GM18517 (cell line): ENCODE results near the gene LRP1.

Experiments used
- ATAC-seq: cut with Tn5 transposase; IDR thresholded peaks from one replicate; pipeline ENCODE4 v1.9.1; 2021; ENCODE audit warnings: mild to moderate bottlenecking, moderate library complexity; ENCODE audit not compliant: unreplicated experiment

Gene LRP1

DNA sequence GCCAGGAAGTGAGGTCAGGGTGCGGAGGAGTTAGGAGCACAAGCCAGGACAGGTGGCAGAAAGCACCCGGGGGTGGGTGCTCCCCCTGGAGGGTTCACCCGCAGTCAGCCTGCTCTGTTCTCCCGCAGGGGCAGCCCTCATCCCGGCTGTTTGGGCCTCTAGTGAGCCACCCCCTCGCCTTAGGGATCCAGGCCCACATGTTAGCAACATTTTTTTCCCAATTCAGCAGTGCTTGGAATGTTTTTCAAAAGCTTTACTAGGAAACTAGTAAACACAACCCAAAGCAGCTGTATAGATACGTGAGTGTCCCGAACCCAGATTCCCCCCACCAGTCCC, 59.8 kb downstream of the LRP1 start:
- no peak for ATAC-seq

DNA sequence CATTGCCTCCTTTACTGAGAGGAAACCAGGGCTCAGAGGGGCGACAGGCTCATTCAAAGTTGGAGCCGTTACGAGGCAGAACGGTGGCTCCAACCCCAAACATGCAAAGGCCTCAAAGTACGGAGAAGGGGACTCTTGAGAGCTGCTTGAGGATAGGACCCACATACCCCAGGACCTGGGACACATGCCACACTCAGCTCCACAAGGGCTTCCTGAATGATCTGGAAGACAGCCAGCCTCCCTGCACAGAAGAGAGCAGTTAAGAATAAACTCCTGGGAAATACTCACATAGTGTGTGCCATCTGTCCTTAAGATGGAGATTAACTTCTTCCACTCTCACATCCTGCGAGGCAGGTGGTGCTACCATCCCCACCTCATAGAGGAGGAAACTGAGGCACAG, 61.8 kb downstream of the LRP1 start:
- ATAC-seq = no peak

DNA sequence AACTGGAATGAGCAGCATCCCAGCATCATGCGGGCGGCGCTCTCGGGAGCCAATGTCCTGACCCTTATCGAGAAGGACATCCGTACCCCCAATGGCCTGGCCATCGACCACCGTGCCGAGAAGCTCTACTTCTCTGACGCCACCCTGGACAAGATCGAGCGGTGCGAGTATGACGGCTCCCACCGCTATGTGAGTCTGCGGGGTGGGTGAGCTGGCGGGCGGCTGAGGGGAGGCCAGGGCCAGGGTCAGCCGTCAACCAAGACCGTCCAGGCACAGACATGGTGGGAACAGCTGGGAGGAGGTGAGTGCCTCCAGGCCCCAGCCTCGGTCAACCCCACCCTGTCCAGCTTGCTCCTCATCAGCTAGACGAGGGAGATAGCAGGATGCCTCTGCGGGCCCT, 62.5 kb downstream of the LRP1 start:
- no peak for ATAC-seq

DNA sequence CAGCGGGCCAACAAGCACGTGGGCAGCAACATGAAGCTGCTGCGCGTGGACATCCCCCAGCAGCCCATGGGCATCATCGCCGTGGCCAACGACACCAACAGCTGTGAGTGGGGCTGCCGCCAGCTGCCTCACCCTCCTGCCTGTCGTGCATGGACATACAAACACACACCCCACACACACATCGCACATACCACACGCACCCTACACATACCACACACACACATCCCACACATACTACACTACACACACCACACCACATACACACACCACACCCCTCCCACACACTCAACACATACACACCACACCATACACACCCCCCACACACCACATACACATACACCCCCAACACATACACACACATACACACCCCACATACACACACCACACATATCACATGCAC, 63.1 kb downstream of the LRP1 start:
- ATAC-seq = no peak

DNA sequence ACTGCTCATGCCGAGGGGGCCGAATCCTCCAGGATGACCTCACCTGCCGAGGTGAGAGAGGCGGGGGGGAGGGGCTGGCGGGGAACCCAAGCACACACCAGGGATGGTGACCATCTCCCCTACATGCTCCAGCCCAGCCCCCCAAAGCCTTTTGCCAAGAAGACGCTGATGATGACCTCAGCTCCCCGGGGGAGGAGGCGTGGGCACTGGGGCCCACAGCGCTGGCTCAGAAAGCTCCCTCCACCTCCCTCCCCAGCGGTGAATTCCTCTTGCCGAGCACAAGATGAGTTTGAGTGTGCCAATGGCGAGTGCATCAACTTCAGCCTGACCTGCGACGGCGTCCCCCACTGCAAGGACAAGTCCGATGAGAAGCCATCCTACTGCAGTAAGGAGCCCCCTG, 64.6 kb downstream of the LRP1 start:
- no peak for ATAC-seq

DNA sequence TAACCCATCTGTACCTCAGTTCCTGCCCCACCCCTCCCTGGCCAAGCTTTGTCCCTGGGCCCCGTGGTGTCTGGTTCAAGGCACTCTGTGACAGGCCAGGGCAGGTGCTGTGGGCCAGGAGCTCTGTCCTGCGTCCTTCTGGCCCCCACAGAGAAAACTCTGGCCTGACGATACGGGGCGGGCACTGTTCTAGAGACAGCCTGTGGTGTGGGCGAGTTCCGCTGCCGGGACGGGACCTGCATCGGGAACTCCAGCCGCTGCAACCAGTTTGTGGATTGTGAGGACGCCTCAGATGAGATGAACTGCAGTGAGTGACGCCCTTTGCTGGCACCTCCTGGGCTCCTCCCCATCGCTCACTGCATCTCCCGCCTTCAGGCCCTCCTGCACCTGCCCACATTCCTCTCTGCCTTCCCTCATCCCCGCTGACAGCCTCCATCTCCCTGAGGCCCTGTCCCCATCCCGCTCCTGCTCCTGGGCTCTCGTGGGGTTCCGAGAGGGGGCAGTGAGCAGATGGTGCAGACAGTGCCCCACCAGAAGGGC, 65.5 kb downstream of the LRP1 start:
- no peak for ATAC-seq

DNA sequence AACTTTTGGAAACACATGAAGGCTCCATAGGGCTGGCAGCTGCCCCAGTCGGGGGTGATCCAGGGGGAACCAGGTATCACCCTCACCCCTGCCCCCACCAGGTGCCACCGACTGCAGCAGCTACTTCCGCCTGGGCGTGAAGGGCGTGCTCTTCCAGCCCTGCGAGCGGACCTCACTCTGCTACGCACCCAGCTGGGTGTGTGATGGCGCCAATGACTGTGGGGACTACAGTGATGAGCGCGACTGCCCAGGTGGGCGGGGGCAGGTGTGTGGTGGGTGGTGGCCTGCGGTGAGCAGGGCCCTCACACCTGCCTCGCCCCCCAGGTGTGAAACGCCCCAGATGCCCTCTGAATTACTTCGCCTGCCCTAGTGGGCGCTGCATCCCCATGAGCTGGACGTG, 66.0 kb downstream of the LRP1 start:
- no peak for ATAC-seq

DNA sequence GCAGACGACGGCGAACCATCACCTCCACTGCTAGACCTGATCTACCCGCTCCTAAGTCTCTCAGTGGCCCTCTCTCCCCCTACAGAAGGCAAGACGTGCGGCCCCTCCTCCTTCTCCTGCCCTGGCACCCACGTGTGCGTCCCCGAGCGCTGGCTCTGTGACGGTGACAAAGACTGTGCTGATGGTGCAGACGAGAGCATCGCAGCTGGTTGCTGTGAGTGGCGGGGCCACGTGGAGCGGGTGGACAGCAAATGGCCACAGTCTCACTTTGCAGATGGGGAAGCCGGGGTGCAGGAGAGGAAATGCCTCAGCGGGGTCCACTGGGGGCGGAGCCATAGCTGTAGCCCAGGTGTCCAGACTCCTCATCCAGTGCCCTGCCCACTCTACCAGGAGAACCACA, 66.9 kb downstream of the LRP1 start:
- ATAC-seq = no peak

DNA sequence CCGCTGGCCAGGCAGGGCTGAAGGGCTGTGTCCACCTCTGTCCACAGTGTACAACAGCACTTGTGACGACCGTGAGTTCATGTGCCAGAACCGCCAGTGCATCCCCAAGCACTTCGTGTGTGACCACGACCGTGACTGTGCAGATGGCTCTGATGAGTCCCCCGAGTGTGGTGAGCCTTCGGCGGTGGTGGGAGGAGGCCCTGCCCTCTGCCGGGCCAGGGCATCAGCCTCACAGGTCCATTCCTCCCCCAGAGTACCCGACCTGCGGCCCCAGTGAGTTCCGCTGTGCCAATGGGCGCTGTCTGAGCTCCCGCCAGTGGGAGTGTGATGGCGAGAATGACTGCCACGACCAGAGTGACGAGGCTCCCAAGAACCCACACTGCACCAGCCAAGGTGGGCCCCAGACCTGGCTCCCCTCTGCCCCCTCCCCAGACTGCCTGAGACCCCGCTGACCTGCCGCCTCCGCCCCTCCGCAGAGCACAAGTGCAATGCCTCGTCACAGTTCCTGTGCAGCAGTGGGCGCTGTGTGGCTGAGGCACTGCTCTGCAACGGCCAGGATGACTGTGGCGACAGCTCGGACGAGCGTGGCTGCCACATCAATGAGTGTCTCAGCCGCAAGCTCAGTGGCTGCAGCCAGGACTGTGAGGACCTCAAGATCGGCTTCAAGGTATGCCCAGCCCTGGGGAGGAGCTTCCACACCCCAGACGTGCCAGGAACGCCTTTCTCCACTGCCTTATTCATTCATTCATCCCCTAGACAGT, 67.5 kb downstream of the LRP1 start:
- no peak for ATAC-seq

DNA sequence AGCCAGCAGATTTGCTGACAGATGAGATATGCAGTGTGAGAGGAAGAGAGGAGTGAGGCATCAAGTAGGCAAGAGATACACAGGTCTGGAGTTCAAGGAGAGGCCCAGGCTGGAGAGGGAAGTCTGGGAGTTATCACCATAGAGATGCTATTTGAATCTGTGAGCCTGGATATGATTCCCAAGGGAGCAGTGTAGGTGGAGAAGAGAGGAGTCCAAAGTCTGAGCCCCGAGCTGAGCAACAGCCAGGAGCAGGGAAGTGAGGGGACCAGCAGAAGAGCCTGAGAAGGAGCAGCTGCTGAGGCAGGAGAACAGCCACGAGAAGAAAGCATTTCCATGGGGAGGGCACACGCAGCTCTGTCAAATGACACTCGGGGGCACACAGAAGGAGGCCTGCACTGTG, 68.2 kb downstream of the LRP1 start:
- ATAC-seq = no peak

DNA sequence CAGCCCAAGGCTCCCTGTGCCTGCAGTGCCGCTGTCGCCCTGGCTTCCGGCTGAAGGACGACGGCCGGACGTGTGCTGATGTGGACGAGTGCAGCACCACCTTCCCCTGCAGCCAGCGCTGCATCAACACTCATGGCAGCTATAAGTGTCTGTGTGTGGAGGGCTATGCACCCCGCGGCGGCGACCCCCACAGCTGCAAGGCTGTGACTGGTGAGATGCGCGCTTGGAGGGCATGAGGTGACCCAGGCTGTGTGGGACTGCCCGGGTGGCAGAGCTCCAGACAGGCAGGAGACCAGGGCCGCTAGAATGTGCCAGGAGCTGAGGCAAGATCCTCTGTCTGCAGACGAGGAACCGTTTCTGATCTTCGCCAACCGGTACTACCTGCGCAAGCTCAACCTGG, 68.7 kb downstream of the LRP1 start:
- ATAC-seq = no peak

DNA sequence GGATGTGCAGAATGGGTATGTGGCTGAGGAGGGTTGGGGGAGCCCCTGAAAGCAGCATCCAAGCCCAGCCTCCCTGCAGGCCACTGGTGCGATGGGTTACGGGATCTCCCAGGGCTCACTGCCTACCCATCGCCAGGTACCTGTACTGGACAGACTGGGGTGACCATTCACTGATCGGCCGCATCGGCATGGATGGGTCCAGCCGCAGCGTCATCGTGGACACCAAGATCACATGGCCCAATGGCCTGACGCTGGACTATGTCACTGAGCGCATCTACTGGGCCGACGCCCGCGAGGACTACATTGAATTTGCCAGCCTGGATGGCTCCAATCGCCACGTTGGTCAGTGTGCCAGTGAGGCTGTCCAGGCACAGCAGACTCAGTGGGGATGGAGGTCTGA, 70.0 kb downstream of the LRP1 start:
- ATAC-seq = no peak

DNA sequence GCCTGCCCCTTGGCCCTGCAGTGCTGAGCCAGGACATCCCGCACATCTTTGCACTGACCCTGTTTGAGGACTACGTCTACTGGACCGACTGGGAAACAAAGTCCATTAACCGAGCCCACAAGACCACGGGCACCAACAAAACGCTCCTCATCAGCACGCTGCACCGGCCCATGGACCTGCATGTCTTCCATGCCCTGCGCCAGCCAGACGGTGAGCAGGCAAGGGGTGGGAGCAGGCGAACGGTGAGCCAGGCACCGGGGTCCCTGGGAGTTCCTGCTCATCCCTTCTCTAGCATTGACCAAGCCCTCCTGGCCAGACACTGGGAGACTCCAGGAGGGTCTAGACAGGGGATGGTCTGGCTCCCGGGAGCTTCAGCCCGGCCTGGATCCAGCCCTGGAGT, 70.9 kb downstream of the LRP1 start:
- ATAC-seq = no peak

DNA sequence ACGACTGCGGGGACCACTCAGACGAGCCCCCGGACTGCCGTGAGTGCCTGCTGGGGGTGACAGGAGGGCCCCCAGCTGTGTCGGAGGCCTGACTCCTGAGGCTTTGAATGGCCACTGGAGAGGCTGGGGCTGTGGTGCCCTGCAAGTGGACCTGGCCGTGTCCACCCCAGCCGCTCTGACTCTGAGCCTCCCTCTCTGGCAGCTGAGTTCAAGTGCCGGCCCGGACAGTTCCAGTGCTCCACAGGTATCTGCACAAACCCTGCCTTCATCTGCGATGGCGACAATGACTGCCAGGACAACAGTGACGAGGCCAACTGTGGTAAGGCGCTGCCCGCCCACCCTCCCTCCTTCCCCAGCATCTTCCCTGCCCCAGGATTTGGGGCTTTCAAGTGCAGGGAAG, 72.2 kb downstream of the LRP1 start:
- ATAC-seq = no peak

DNA sequence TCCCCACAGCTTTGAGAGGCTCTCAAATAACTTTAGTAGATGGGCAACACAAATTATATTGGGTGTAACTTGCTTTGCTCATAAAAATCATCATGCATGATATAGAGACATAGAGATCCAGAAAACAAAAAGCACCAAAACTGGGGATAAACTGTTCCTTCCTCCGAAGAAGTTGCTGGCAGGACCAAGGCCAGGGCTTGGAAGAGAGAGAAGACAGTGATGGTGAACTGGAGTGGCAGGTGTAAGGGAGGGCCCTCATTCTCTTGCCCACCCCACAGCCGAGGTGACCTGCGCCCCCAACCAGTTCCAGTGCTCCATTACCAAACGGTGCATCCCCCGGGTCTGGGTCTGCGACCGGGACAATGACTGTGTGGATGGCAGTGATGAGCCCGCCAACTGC, 72.9 kb downstream of the LRP1 start:
- no peak for ATAC-seq

DNA sequence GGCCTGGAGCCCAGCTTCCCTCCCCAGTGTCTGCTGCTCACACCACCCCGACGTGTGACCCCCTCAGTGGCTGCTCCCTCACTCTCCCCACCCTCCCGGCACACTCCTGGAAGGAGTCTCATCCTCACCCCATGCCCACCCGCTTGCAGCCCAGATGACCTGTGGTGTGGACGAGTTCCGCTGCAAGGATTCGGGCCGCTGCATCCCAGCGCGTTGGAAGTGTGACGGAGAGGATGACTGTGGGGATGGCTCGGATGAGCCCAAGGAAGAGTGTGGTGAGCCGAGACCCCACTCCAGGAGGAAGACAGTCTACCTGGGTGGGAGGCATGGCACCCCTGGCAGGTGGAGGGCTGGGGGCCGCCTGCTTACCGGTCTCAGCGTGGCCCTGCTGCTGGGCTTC, 73.3 kb downstream of the LRP1 start:
- no peak for ATAC-seq

DNA sequence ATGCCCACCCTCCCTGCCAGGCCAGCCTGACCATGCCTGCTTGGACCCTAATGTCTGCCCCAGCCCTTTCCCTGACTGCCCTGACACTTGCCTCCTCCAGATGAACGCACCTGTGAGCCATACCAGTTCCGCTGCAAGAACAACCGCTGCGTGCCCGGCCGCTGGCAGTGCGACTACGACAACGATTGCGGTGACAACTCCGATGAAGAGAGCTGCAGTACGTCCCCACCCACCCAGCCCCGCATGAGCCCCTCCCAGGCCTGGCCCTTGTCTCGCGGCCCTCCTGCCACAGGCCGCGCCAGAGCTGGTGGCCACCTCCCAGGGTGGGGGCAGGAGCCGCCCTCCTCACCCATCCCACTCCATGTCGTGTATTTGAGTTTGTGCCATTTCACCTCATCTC, 74.0 kb downstream of the LRP1 start:
- no peak for ATAC-seq

DNA sequence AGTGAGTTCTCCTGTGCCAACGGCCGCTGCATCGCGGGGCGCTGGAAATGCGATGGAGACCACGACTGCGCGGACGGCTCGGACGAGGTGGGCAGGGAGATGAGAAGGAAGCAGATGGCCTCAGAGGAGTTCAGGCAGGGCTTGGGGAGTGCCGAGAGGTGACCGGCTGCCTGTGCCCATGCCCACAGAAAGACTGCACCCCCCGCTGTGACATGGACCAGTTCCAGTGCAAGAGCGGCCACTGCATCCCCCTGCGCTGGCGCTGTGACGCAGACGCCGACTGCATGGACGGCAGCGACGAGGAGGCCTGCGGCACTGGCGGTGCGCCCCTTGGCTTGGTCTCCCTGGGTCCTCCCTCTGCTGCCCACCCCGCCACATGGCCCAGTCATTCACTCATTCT, 74.9 kb downstream of the LRP1 start:
- no peak for ATAC-seq

DNA sequence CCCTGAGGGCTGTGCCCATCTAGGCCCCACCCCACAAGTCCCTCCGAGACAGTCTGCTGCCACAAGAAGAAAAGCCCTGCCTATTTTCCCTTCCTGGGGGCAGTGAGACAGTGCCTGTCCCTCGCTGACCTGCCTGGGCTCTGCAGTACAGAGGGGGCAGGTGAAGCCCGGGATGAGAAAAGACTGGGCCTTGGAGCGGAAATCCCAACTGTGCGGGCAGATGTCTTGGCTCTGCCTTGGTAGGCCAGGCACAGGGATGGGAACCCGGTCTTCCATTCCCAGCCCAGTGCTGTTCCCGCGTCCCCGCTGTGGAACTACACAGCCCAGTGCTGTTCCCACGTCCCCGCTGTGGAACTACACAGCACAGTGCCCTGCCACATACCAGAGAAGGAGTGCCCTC, 75.5 kb downstream of the LRP1 start:
- no peak for ATAC-seq

DNA sequence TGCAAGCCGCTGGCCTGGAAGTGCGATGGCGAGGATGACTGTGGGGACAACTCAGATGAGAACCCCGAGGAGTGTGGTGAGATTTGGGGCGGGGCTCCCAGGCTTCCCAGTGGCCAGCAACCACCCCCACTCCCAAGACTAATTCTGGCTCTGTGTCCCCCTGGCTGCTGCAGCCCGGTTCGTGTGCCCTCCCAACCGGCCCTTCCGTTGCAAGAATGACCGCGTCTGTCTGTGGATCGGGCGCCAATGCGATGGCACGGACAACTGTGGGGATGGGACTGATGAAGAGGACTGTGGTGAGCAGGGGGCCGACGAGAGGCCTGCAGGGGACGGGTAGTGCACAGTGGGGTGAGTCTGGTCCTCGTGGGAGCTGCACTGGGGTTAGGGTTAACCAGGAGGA, 76.2 kb downstream of the LRP1 start:
- ATAC-seq = no peak

DNA sequence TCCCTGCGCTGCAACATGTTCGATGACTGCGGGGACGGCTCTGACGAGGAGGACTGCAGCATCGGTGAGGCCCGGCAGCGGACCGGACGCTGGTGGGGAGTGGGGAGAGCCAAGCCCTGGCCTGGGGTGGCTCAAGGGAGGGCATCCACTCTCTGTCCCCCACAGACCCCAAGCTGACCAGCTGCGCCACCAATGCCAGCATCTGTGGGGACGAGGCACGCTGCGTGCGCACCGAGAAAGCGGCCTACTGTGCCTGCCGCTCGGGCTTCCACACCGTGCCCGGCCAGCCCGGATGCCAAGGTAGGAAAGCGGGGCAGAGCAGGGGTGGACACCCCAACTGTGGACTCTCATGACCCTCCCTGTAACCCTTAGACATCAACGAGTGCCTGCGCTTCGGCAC, 76.9 kb downstream of the LRP1 start:
- no peak for ATAC-seq

DNA sequence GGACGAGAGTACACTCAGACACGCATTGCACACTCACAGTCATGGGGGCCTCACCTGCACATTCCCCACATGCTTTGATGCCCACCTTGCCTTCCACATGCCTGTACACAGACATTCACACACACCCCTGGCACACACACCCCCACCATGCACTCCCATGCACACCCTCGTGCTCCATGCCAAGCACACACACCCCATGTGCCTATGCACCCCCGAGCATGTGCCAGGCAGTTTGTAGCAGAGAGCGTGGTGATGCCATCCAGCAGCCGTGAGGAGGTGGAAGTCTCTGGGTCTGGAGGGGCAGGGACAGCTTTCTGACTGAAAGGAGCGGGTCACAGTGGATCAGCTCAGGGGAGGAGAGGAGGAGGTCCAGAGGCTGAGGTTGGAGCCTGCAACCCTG, 77.6 kb downstream of the LRP1 start:
- no peak for ATAC-seq
